Measurements from ENCODE around the gene RAB31.

GRCh38 chr18:9884090-9884489, 176.0 kb downstream of the RAB31 start:
- TF ChIP-seq CTCF (IDR thresholded peaks at IDR 0.05) (no peak), POLR2AphosphoS5 (IDR thresholded peaks at IDR 0.05) (no peak), POLR2A (IDR thresholded peaks at IDR 0.05) (no peak)
